DLD1 (cell line): ENCODE results near the gene ATP5F1D.

Experiments used
- in situ Hi-C: cut with HindIII; loops from 2 replicates; pipeline ENCODE4 v1.10.0; 2017; ENCODE audit warnings: low sequenced_read_pairs

ATP5F1D gene

DNA sequence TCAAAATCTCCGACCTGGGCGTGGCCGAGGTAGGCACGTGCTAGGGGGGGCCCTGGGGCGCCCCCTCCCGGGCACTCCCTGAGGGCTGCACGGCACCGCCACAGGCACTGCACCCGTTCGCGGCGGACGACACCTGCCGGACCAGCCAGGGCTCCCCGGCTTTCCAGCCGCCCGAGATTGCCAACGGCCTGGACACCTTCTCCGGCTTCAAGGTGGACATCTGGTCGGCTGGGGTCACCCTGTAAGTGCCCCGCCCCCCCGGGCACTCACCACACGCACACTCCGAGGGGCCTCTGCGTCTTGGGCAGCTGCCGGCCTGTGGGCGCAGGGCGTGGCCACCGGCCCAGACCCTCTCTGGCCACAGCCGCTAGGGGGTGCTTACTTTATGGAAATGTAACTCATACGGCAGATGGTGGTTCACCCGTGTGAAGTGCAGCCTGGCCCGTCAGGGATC lies 21.0 kb upstream of the ATP5F1D start:
- in situ Hi-C loops: no loop called here

DNA sequence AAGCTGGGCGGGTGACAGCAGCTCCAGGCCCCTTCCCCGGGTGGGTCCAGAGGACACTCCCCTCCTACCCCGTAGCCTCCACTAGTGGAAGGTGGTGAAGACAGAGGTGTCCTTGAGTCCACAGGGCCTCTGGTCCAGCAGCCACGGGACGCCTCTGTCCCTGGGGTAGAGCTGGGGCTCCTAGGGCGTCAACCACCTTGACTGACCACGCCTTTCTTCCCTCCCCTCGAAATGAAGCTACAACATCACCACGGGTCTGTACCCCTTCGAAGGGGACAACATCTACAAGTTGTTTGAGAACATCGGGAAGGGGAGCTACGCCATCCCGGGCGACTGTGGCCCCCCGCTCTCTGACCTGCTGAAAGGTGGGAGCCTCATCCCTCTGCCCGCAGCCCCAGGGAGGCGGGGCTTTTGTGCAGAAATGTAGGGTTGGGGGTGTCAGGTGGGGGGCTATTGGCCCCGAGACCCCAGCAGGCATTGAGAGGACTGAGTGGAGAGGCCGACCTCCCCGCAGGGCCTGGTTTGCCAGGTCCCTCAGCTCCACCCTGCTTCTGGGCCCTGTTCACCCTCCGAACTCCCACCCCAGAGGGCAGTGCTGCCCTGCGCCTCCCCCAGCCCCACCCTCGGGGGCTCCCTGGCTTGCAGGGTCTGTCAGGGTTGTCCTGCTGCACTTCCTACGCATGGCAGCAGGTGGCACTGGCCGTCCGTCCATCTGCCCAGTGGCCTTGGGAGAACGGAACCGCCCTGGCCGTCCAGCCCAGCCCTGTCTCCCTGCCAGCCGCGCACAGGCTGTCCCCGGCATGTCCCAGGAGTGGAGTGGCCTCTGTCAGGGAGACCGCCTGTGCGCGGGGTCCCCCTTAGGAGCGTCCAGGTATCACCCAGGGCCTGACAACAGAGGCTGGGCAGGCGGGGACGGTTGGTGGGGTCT lies 20.3 kb upstream of the ATP5F1D start:
- in situ Hi-C loops: no loop called here

DNA sequence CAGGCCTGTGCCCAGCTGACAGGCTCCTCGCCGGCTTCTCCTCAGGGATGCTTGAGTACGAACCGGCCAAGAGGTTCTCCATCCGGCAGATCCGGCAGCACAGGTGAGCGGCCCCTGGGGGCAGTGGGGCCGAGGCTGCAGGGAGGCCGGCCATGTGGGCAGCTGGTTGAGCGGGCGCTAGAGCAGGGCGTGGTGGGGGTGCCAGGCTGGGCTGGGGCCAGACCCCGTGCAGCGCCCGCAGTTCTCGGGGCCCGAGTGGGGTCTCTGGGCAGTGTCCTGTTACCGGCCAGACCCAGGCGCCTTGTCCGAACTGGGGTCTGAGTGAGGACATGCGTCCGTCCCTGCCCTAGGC lies 19.7 kb upstream of the ATP5F1D start:
- in situ Hi-C loops: no loop called here

DNA sequence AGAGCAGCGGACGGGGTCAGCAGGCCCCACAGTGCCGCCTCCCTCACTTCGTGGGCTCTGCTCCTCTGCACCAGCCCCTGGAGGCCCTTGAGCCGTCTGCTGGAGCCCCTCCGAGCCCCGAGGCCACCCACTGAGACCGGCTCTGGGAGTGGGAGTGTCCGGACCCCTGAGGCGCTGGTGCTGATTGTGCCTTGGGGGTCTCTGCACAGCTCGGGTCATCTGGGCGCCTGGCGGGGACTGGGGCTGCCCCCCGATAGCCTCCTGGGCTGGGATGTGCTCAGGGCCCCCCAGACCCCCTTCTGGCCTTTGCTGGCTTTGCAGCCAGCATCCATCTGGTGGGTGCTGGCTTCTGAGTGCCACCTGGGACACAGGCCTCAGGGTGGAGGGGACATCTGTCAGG lies 19.2 kb upstream of the ATP5F1D start:
- in situ Hi-C loops: no loop called here

DNA sequence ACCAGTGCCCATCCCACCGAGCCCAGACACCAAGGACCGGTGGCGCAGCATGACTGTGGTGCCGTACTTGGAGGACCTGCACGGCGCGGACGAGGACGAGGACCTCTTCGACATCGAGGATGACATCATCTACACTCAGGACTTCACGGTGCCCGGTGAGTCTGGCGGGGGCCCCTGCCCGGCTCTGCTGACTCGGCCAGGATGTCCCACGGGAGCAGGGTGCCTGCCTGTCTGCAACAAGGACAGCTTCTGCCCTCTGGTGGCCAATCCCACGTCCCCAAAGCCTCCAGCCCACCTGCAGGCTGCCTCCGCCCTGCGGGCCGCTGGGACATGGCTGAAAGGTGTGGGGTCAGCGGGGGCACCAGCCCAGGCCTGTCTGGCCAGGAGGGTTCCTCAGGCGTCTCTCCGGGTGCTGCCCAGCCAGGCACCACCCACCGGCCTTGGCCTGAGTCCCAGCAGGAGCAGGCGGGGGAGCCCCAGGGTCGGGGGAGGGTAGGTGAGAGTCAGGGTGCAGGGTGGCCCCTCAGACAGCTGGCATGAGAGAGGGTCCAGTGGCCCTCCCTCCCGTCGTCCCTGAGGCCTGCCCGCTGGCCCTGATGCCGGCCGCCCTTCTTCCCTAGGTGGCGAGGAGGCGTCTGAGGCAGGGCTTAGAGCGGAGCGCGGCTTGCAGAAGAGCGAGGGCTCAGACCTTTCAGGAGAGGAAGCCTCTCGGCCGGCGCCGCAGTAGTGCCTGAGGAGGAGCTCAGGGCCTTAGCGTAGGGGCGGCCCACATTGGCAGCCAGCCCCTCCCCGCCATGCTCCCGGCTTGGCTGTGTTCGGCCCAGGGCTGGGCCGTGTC lies 18.3 kb upstream of the ATP5F1D start:
- in situ Hi-C loops: no loop called here

DNA sequence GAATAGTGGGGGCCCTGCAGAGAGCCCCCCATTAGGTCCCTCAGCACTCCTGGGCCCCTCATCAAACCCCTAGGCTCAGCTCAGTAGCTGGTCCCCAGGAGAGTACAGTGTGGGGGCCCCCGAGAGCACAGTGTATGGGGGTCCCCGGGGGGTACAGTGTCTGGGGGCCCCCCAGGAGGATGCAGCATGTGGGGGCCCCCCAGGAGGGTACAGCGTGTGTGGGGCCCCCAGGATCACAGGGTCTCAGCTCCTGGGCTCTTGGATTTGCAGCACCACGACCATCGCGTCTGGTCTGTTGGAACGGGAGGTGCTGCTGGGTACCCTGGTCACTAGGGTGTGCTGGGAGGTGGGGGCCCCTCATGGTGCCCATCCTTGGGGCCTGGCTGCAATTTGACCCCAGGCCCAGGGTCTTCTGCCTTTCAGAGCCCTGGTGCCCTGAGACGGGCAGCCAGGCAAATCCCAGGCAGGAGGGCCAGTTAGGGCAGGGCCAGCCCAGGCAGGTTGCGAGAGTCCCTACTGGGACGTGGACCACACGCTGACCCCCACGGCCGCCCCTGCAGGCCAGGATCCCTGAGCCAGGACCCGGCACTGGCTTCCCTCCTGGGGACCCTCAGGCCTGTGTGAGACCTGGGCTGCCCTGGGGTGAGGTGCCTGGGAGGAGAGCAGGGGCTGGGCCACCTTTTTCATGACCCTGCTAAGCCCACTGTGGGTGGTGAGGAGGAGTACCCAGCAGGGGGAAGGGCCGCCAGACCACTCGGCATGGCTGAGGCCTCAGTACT lies 17.3 kb upstream of the ATP5F1D start:
- in situ Hi-C loops: no loop called here

DNA sequence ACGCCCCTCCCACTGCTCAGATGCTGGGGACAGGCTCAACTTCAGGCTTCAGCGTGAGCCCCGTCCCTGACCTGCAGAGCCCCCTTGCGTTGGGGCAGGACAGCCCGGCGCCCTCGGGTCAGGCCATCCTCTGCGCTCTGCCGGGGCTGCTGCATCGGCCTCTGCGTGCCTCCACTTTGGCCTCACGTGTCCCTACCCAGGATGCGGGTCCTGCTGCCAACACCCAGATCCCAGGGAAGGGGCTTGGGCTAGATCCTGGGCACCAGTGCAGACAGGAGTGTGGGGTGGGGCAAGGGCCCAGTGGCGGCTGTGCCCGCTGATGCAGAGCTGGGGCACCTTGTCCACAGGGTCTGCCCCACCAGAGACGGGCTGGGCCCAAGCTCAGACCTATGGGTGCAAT lies 16.7 kb upstream of the ATP5F1D start:
- in situ Hi-C loops: no loop called here

DNA sequence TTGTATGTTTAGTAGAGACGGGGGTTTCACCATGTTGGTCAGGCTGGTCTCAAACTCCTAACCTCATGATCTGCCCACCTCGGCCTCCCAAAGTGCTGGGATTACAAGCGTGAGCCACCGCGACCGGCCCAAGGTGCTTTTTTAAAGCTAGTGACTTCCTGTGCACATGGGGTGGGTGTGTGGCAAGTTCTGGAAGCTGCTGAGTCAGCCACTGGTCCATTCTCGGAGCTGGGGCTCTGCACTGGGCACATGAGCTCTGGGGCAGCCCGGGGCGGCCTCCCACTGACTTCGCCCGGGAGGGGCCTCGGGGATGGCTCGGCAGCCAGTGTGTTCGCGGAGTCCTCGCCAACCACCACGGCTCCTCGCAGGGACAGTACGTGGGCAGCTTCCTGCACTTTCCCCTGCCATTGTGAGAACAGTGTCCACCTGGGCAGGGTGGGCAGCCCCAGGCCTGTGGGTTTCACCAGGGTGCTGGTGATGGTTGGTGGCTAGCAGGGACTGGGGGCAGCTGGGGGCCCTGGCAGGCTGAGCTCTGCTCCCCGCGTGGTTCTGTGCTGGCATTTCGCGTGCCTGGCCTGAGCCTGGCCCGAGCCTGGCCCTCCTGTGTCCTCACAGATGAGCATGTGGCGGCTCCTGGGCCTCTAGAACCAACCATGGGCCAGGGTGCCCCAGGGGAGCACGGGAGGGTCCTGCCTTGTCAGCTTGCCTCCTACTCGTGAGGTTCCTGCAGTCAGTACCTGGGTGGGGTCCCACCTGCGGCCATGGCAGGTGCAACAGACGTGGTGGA lies 15.9 kb upstream of the ATP5F1D start:
- in situ Hi-C loops: no loop called here

DNA sequence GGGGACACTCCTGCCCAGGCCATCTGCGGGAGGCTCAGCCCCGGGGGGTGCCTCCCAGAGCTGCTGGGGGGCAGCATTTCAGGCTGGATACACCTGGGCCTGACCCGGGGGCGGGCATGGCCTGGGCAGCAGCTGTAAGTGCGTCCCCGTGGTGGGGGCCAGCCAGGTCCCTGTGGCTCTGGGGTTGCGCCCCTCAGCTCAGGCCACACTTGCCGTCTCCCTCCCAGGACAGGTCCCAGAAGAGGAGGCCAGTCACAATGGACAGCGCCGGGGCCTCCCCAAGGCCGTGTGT lies 15.4 kb upstream of the ATP5F1D start:
- in situ Hi-C loops: no loop called here

DNA sequence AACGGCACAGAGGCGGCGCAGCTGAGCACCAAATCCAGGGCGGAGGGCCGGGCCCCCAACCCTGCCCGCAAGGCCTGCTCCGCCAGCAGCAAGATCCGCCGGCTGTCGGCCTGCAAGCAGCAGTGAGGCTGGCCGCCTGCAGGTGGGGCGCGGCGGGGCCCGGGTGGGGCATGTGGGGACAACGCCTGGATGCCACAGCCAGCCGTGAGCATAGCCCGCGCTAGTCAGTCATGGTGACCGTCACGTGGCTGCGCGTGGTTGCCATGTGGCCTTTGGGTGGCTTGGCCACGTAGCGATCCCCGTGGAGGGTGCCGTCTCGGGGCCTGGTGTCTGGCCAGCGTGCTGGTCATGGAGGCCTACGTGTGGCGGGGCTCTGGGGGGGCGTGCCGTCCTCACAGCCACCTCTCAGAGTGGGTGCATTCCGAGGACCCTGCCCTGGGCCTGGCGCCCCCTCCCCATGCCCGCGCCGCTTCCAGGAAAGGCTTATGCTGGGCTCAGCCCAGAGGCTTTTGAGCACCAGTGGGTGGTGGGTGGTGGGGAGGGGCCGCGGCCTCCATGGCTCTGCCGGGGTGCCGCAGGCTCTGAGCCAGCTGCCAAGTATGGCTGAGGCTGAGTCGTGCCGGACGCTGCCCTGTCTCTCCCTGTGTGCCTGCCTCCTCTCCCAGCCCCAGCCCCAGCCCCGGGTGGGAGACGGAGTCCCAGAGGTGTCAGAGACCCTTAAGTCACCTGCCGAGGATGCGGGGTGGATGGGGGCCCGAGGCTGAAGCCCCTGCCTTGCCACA lies 14.8 kb upstream of the ATP5F1D start:
- in situ Hi-C loops: no loop called here

DNA sequence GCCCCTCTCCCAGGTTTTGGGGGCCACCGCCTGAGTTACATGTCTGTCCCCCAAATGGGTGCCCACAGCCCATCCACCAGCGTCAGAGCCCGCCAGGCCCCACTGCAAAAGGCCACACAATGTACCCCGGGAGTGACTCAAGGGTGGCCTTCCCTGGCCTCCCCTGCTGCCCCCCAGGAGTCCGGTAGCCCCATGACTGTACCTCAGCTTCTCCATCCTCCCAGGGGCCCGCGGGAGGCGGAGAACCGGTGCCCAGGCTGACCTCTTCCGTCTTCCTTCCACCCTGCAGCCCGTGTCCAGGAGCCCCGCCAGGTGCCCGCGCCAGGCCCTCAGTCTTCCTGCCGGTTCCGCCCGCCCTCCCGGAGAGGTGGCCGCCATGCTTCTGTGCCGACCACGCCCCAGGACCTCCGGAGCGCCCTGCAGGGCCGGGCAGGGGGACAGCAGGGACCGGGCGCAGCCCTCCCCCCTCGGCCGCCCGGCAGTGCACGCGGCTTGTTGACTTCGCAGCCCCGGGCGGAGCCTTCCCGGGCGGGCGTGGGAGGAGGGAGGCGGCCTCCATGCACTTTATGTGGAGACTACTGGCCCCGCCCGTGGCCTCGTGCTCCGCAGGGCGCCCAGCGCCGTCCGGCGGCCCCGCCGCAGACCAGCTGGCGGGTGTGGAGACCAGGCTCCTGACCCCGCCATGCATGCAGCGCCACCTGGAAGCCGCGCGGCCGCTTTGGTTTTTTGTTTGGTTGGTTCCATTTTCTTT lies 14.1 kb upstream of the ATP5F1D start:
- in situ Hi-C loops: no loop called here

DNA sequence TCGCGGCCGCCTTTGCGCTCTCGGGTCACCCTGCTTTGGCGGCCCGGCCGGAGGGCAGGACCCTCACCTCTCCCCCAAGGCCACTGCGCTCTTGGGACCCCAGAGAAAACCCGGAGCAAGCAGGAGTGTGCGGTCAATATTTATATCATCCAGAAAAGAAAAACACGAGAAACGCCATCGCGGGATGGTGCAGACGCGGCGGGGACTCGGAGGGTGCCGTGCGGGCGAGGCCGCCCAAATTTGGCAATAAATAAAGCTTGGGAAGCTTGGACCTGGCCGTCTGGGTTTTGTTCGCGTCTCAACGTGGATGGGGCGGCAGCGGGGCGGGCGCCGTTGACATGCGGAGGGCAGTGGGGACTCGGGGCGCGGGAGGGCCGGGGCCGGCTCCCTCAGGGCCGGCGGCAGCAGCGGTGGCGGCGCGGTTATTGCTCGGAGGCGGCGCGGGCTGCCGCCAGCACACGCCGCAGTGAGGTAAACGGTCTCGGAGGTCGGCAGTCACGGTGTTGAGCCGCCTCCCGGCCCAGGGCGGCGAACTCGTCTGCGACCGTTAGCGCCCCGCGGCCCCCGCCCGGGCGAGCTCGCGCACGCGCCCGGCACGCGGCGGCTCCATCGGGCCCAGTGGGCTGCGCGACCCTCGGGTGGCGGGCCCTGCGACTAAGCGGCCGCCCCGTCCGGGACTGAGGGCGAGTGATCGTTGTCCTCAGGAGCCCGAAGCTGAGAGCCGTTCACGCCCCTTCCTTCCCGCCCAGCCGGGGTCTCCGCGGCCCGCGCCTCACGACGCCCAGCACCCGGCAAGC lies 13.2 kb upstream of the ATP5F1D start:
- in situ Hi-C loops: no loop called here

DNA sequence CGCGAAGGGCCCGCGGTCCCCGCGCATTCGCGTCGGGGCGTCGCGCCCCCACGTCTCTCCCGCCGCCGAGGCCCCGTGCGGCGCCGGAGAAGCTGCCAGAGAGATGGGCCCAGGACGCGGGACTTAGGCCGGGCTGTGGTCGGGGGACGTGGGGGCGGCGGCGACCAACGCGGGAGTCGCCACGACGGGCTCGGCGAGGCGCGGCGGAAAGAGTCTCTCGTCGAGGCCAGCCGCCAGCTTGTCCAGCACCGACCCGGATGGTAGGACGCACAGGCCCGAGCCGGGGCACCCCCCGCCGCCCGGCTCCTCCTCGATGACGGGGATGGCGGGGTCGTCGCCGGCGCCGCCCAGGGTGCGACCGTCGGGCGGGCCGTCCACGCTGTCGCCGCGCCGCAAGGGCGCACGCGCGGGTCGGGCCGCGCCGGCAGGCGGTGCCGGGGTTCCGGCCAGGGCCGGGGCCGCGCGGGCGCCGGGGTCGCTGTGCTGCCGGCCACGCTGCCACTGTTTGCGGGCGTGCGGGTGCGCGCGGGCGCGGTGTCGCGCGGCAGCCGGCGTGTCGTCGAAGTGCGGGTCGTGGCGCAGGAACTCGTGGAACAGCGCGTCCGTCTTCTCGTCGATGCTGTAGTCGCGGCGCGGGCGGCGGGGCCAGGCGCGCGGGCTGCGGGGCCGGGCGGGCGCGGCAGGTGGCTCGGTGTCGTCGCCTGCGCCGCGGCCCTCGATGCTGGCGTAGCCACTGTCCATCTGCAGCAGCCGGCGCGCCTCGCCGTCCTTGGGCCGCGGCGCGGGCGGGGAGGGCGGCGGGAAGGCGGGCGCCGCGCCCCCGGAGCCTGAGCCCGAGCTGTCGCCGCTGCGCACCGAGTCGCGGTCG lies 12.3 kb upstream of the ATP5F1D start:
- in situ Hi-C loops: no loop called here

DNA sequence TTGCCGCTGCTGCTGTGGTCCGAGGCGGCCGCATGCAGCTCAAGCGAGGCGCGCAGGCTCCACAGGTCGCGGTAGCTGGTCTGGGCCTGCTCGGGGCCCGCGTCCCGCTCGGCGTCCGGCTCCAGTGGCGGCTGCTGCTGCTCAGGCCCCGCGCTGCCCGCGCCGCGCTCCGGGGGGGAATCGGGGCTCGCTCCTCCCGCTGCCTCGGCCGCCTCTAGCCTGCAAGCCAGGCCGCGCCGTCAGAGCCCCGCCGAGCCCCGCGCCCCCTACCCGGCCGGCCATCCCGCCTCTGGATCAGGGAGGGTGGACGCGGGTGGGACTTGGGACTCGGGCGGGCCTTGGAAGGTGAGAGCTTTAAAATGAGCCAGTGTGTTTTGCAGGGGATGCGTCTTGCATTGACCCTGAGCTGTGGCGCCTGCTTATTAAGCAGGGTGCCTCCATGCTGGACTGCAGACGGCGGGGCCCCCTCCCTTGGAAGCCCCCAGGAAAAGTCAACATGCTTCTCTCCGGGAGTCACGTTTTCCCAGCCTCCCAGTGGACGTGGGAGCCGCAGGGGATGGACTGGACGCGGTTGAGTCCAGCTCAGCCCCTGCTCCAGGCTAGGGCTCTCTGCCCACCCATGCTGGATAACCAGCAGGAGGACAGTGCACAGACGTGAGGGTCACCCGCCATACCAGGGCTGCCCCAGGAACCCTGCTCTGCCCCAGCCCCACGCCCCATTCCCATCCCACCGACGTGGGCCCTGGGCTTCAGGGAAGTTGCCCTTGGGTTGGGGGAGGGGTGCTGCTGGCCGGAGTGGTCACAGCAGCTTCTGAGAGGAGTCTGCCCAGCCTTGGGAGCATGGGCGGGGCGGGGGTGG lies 11.4 kb upstream of the ATP5F1D start:
- in situ Hi-C loops: no loop called here

DNA sequence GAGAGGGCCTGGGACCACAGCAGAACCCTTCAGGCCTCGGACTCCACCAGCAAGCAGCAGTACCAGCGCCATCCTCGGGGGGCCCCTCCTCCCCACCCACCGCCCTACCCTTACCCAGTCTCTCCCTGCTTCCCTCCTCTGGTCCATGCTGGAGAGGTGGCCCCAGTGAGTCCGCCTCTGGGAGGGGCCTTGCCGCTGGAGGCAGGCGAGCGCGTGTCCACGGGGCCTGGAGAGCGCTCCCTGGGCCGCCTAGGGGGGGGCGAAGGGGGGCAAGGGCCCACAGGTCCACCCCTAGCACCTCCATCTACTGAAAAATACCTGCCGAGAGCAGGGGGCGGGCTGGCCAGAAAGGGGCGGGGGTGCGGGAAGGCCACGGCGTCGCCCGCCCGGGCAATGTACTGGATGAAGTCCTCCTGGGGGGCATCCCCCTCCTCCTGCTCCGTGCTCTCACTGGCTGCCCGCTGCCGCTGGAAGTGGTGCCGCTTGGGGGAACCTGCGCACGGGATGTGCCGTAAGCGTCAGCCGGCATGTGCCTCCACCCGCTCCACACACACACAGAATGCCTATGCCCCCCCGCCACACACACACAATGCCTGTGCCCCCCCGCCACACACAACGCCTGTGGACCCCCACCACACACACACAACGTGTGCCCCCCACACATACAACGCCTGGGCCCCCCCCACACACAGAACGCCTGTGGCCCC lies 10.6 kb upstream of the ATP5F1D start:
- in situ Hi-C loops: no loop called here
